ENCODE data around the gene PGLYRP3.
"Not testable (repeated sequence)": the region's sequence is repeated elsewhere in the genome, so short reads cannot be mapped to it uniquely, and the experiment has no call there.

The PGLYRP3 gene

DNA sequence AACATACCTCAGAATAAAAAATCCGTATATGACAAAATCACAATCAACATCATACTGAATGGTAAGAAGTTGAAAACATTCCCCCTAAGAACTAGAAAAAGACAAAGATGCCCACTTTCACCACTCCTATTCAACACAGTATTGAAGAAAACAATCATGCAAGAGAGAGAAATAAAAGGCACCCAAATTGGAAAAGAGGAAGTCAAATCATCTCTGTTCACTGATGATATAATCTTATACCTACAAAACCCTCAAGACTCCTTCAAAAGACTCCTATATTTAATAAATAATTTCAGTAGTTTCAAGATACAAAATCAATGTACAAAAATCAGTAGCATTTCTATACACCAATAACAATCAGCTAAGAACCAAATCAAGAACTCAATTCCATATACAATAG lies 21.1 kb upstream of the PGLYRP3 start:
- no peaks in the 10 kb centered on the region for H3K36me3 ChIP-seq (ENCODE audit: insufficient read depth, low read length)
- no peak overlapping the region for H3K4me3 ChIP-seq (ENCODE audit: low read length)
- H3K4me2 ChIP-seq (ENCODE audit: low read length): no peak overlapping the region
- no peaks in the 10 kb centered on the region for H3K9me3 ChIP-seq (replicated peaks; ENCODE audit: low read length)
- no peaks in the 10 kb centered on the region for H3K4me1 ChIP-seq (ENCODE audit: control insufficient read depth, insufficient read depth, low read length)
- H3K9ac ChIP-seq (ENCODE audit: low read depth, low read length): no peak overlapping the region
- H3K27me3 ChIP-seq (ENCODE audit: control insufficient read depth, insufficient read depth, low read length): peaks cover under 1% of the 10 kb centered on the region

DNA sequence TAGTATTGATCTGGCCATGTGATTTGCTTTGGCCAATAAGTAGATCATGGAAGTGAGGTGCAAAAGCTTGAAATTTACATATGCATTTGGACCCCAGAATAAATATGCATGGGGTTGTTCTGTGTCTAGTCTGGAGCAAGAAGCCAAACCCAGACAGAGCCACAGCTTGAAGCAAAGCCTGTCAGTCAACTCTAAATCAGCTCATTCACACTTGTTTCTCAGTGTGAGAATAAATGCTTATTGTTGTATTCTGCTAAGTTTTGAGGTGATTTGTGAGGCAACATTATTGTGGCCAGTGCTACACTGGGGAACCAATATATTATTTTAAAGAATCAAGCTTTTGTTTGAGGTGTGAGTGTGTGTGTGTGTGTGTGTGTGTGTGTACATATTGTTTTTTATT lies 12.2 kb upstream of the PGLYRP3 start:
- no peaks in the 10 kb centered on the region for H3K4me1 ChIP-seq (ENCODE audit: control insufficient read depth, insufficient read depth, low read length)
- no peak overlapping the region for H3K4me2 ChIP-seq (ENCODE audit: low read length)
- no peak overlapping the region for H3K4me3 ChIP-seq (ENCODE audit: low read length)
- H3K9ac ChIP-seq (ENCODE audit: low read depth, low read length): no peak overlapping the region
- no peaks in the 10 kb centered on the region for H3K36me3 ChIP-seq (ENCODE audit: insufficient read depth, low read length)
- H3K27me3 ChIP-seq (ENCODE audit: control insufficient read depth, insufficient read depth, low read length): no peaks in the 10 kb centered on the region
- H3K9me3 ChIP-seq (replicated peaks; ENCODE audit: low read length): no peaks in the 10 kb centered on the region

DNA sequence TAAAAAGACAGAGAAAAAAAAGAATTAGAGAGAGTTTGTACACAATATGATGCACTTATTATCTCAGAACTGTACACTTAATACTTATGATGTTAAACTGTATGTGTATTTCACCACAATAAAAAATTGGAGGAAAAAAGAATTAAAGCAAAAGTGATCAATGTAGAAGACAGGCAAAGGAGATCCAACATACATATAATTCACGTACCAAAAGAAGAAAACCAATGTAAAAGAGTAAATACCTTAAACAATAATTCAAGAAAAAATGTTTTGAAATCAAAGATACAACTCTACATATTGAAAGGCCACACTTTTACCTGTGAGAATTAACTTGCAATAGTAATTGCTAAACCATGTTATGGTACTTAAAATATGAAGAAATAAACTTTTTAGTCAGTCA lies 9.8 kb upstream of the PGLYRP3 start:
- Histone ChIP-seq H3K4me2 (ENCODE audit: low read length) (no peak overlapping the region), H3K9ac (ENCODE audit: low read depth, low read length) (no peak overlapping the region), H3K9me3 (replicated peaks; ENCODE audit: low read length) (no peaks in the 10 kb centered on the region), H3K27me3 (ENCODE audit: control insufficient read depth, insufficient read depth, low read length) (no peaks in the 10 kb centered on the region), H3K36me3 (ENCODE audit: insufficient read depth, low read length) (no peaks in the 10 kb centered on the region), H3K4me1 (ENCODE audit: control insufficient read depth, insufficient read depth, low read length) (no peaks in the 10 kb centered on the region), H3K4me3 (ENCODE audit: low read length) (no peak overlapping the region)

DNA sequence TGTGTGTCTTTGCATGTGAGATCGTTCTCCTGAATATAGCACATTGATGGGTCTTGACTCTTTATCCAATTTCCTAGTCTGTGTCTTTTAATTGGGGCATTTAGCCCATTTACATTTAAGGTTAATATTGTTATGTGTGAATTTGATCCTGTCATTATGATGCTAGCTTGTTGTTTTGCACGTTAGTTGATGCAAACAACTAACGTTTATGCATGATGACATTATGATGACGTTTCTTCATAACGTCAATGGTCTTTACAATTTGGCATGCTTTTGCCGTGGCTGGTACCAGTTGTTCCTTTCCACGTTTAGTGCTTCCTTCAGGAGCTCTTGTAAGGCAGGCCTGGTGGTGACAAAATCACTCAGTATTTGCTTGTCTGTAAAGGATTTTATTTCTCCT lies 5.4 kb upstream of the PGLYRP3 start:
- not testable (repeated sequence) for H3K4me3 ChIP-seq (ENCODE audit: low read length); H3K4me2 ChIP-seq (ENCODE audit: low read length); H3K4me1 ChIP-seq (ENCODE audit: control insufficient read depth, insufficient read depth, low read length); H3K9me3 ChIP-seq (replicated peaks; ENCODE audit: low read length); H3K9ac ChIP-seq (ENCODE audit: low read depth, low read length); H3K27me3 ChIP-seq (ENCODE audit: control insufficient read depth, insufficient read depth, low read length); H3K36me3 ChIP-seq (ENCODE audit: insufficient read depth, low read length)

DNA sequence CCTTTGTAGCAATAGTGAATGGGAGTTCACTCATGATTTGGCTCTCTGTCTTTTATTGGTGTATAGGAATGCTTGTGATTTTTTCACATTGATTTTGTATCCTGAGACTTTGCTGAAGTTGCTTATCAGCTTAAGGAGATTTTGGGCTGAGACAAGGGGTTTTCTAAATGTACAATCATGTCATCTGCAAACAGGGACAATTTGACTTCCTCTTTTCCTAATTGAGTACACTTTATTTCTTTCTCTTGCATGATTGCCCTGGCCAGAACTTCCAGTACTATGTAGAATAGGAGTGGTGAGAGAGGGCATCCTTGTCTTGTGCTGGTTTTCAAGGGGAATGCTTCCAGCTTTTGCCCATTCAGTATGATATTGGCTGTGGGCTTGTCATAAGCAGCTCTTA lies 3.3 kb upstream of the PGLYRP3 start:
- H3K9me3 ChIP-seq (replicated peaks; ENCODE audit: low read length); H3K4me1 ChIP-seq (ENCODE audit: control insufficient read depth, insufficient read depth, low read length); H3K4me2 ChIP-seq (ENCODE audit: low read length); H3K4me3 ChIP-seq (ENCODE audit: low read length); H3K27me3 ChIP-seq (ENCODE audit: control insufficient read depth, insufficient read depth, low read length); H3K36me3 ChIP-seq (ENCODE audit: insufficient read depth, low read length); H3K9ac ChIP-seq (ENCODE audit: low read depth, low read length): not testable (repeated sequence)

DNA sequence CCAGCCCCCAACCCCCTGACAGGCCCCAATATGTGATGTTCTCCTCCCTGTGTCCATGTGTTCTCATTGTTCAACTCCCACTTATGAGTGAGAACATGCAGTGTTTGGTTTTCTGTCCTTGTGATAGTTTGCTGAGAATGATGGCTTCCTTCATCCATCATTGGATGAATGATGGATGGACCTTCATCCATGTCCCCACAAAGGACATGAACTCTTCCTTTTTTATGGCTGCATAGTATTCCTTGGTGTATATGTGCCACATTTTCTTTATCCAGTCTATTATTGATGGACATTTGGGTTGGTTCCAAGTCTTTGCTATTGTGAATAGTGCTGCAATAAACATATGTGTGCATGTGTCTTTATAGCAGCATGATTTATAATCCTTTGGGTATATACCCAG lies 1.6 kb upstream of the PGLYRP3 start:
- not testable (repeated sequence) for H3K27me3 ChIP-seq (ENCODE audit: control insufficient read depth, insufficient read depth, low read length); H3K4me2 ChIP-seq (ENCODE audit: low read length); H3K4me1 ChIP-seq (ENCODE audit: control insufficient read depth, insufficient read depth, low read length); H3K36me3 ChIP-seq (ENCODE audit: insufficient read depth, low read length); H3K9ac ChIP-seq (ENCODE audit: low read depth, low read length); H3K4me3 ChIP-seq (ENCODE audit: low read length); H3K9me3 ChIP-seq (replicated peaks; ENCODE audit: low read length)

DNA sequence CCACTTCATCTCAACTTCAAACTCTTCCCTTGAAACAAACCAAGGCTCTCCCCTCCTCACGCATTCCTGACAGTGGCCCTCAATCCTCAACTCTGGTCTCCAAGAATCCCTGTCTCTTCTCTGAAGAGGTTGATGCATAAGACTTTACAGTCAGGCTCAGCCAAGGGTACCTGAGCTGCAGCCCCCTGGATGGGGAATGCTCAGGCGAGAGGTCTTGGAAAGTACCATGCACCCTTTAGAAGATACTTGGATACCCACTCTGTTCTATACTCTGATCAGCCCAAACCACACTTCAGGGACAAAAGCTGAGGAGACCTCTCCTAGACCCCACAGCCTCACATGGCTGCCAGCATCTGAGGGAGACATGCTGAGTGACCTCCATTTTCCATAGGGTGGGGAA lies 536 bp upstream of the PGLYRP3 start:
- Histone ChIP-seq H3K36me3 (ENCODE audit: insufficient read depth, low read length) (no peaks in the 10 kb centered on the region), H3K9me3 (replicated peaks; ENCODE audit: low read length) (no peaks in the 10 kb centered on the region), H3K9ac (ENCODE audit: low read depth, low read length) (no peak overlapping the region), H3K4me1 (ENCODE audit: control insufficient read depth, insufficient read depth, low read length) (no peaks in the 10 kb centered on the region), H3K4me2 (ENCODE audit: low read length) (no peak overlapping the region), H3K4me3 (ENCODE audit: low read length) (no peak overlapping the region), H3K27me3 (ENCODE audit: control insufficient read depth, insufficient read depth, low read length) (no peaks in the 10 kb centered on the region)

DNA sequence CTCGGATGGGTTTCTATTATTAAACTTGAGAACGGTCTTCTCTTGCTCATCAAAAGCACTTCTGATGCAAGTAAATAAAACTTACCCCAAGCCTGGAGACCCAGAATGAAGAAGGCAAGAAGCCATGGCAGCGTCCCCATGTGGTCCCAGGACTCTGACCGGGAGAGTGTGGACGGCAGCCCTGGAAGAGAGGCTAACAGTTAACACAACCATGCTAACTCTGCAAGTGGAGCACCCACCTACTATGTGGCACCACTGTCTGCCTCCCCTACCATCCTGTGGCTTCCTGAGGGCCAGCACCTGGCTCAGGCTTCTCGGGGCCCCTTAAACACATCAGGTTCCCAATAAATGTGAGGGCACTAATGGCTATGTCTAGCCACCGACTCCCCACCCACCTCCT lies 2.2 kb downstream of the PGLYRP3 start:
- H3K9ac ChIP-seq (ENCODE audit: low read depth, low read length): no peak overlapping the region
- no peak overlapping the region for H3K4me2 ChIP-seq (ENCODE audit: low read length)
- no peak overlapping the region for H3K4me3 ChIP-seq (ENCODE audit: low read length)
- no peaks in the 10 kb centered on the region for H3K9me3 ChIP-seq (replicated peaks; ENCODE audit: low read length)
- no peaks in the 10 kb centered on the region for H3K36me3 ChIP-seq (ENCODE audit: insufficient read depth, low read length)
- H3K27me3 ChIP-seq (ENCODE audit: control insufficient read depth, insufficient read depth, low read length): no peaks in the 10 kb centered on the region
- H3K4me1 ChIP-seq (ENCODE audit: control insufficient read depth, insufficient read depth, low read length): no peaks in the 10 kb centered on the region

DNA sequence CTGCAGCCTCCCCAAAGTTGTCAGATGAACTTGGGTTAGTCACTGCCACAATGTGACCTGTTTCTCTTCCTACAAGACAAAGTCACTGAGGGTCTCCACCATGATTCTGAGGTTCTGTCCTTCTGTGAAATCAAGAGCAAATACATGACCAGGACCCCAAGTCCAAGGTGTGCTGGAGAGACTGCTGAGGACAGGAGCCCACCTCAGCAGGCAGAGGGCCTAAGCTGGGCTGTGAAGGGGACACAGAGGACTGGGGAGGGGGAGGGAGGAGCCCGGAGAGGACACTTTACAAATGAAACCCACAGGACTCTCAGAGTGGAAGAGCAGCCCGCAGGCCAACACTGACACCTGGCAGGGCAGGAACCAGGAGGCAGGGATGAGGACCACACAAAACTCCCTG lies 3.3 kb downstream of the PGLYRP3 start:
- Histone ChIP-seq H3K27me3 (ENCODE audit: control insufficient read depth, insufficient read depth, low read length) (no peaks in the 10 kb centered on the region), H3K9me3 (replicated peaks; ENCODE audit: low read length) (no peaks in the 10 kb centered on the region), H3K9ac (ENCODE audit: low read depth, low read length) (no peak overlapping the region), H3K4me1 (ENCODE audit: control insufficient read depth, insufficient read depth, low read length) (no peaks in the 10 kb centered on the region), H3K36me3 (ENCODE audit: insufficient read depth, low read length) (no peaks in the 10 kb centered on the region), H3K4me2 (ENCODE audit: low read length) (no peak overlapping the region), H3K4me3 (ENCODE audit: low read length) (no peak overlapping the region)

DNA sequence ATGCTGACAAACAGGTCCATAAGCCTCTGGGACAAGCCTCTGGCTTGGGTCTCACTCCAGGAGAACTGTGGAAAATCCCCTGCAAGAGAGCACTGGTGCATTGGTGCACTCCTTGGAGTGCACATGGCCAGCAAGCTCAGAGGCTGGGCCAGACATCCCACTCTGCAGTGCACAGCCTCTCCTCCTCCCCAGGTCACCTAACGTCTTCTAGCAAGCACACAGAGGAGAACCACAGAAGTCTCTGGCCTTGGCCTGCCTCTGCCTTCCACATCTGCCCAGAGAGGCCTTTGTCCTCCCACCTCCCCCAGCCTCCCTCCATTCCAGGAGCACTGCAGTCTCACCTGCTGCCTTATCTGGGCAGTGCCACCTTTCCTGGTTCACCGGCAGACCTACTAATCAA lies 4.2 kb downstream of the PGLYRP3 start:
- no peak overlapping the region for H3K4me3 ChIP-seq (ENCODE audit: low read length)
- no peaks in the 10 kb centered on the region for H3K4me1 ChIP-seq (ENCODE audit: control insufficient read depth, insufficient read depth, low read length)
- H3K4me2 ChIP-seq (ENCODE audit: low read length): no peak overlapping the region
- H3K9ac ChIP-seq (ENCODE audit: low read depth, low read length): no peak overlapping the region
- no peaks in the 10 kb centered on the region for H3K36me3 ChIP-seq (ENCODE audit: insufficient read depth, low read length)
- H3K27me3 ChIP-seq (ENCODE audit: control insufficient read depth, insufficient read depth, low read length): peaks cover 4% of the 10 kb centered on the region
- H3K9me3 ChIP-seq (replicated peaks; ENCODE audit: low read length): no peaks in the 10 kb centered on the region

DNA sequence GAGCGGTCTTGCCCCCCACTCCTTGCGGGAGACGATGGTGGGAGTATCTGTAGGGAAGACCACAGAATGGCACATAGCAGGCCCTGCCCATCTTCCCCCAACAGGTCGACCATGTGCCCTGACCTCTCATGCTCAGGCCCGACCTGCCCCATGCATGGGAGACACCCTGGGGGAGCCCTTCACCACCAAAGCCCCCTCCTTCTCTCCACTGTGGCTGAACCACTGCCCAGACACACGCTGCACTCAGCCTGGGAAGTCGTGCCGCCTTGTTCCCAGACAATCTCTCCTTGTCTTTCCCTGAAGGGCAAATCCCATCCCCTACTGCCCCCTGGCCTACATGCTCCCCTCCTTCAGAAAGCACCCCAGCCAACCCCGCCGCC lies 5.5 kb downstream of the PGLYRP3 start:
- H3K4me3 ChIP-seq (ENCODE audit: low read length): no peak overlapping the region
- H3K4me1 ChIP-seq (ENCODE audit: control insufficient read depth, insufficient read depth, low read length): no peaks in the 10 kb centered on the region
- no peak overlapping the region for H3K4me2 ChIP-seq (ENCODE audit: low read length)
- H3K9ac ChIP-seq (ENCODE audit: low read depth, low read length): no peak overlapping the region
- peaks cover 9% of the 10 kb centered on the region for H3K27me3 ChIP-seq (ENCODE audit: control insufficient read depth, insufficient read depth, low read length)
- H3K36me3 ChIP-seq (ENCODE audit: insufficient read depth, low read length): no peaks in the 10 kb centered on the region
- H3K9me3 ChIP-seq (replicated peaks; ENCODE audit: low read length): no peaks in the 10 kb centered on the region

DNA sequence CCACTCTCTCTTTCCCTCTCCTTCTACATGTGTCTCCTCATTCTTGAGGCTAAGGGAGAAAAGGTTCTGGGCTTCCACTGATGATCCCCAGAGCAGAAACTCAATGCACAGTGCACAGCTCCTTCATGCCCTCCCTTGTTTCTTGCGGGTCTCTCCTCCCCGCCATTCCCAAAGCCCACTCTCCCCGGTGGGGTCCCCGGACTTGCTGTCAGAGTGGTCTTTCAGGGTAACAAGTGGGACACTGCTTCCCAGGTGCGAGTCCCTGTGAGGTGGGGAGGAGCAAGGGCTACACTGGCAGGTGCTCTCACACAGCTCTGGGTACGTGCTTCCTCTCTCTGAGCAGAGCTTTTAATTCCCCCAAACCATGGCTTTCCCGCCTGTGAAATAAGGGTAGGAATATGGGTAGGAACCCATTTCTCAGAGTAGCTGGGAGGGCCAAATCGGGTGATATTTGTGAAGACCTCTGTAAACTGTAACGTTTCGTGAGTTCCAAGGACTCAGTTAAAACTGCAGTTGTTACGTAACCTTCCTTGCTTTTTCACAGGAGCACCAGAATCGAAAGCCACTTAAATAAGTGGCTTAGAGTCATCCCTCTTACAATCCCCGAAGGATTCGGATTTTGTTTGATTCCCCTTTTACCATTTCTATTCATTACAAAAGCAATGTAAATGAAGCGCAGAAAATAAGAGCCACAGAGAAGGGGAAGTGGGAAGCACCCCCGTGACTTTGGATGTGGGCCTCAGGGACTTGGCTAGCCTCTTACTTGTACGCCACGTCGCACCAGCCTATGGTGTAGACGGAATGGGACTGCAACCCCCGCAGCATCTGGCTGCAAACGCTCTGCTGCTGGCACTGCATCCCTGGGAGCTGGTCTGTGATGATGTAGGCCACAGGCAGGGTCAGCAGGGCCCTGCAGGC lies 6.2 kb downstream of the PGLYRP3 start:
- H3K36me3 ChIP-seq (ENCODE audit: insufficient read depth, low read length): no peaks in the 10 kb centered on the region
- no peak overlapping the region for H3K4me3 ChIP-seq (ENCODE audit: low read length)
- no peak overlapping the region for H3K4me2 ChIP-seq (ENCODE audit: low read length)
- no peak overlapping the region for H3K9ac ChIP-seq (ENCODE audit: low read depth, low read length)
- peaks cover 9% of the 10 kb centered on the region for H3K27me3 ChIP-seq (ENCODE audit: control insufficient read depth, insufficient read depth, low read length)
- H3K9me3 ChIP-seq (replicated peaks; ENCODE audit: low read length): no peaks in the 10 kb centered on the region
- no peaks in the 10 kb centered on the region for H3K4me1 ChIP-seq (ENCODE audit: control insufficient read depth, insufficient read depth, low read length)

All from skeletal muscle satellite cell (primary cell).